SIG-M5 (cell line): Measurements from ENCODE around the gene IL17RD.

Experiments used
- DNase-seq: peaks from one replicate; lab custom pipeline; 2025; lab: John Stamatoyannopoulos, UW

Gene IL17RD

GRCh38 chr3:57158813-57159738, 6.1 kb downstream of the IL17RD start:
- no peak for DNase-seq

DNA sequence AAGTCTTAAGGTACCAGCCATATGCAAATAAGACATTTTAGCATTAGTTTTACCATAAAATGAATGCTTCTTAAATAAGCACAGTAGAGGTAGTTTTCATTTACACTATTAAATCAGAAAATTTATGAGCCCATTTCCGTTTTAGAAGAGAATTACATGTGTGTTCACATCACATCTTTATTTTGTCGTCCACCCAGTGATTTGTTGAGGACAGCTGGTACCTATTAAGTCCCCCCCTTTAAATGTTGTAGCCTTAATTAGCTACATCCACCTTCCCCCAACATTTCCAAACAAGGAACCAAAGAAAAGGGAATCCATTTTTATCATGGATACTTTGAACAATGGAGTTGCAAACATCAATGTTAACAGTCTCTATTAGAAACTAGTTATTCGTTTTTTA, 6.8 kb downstream of the IL17RD start:
- DNase-seq = no peak

GRCh38 chr3:57157545-57157944, 7.6 kb downstream of the IL17RD start:
- DNase-seq = no peak

DNA sequence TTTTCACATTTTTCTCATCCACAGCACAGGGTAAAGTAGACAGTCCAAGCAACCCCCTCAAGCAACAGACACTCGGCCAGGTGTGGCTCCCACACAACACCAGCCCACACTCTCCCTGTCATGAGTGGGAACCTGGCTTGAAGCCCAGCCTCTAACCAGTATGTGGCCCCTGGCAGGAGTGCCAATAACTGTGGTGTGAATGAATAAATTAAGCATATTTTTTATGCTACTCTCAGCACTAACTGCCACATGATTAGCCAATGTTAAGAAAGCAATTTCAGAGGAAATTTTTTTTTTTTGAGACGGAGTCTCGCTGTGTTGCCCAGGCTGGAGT, 9.9 kb downstream of the IL17RD start:
- DNase-seq = no peak

GRCh38 chr3:57154470-57155309, 10.5 kb downstream of the IL17RD start:
- DNase-seq = no peak

DNA sequence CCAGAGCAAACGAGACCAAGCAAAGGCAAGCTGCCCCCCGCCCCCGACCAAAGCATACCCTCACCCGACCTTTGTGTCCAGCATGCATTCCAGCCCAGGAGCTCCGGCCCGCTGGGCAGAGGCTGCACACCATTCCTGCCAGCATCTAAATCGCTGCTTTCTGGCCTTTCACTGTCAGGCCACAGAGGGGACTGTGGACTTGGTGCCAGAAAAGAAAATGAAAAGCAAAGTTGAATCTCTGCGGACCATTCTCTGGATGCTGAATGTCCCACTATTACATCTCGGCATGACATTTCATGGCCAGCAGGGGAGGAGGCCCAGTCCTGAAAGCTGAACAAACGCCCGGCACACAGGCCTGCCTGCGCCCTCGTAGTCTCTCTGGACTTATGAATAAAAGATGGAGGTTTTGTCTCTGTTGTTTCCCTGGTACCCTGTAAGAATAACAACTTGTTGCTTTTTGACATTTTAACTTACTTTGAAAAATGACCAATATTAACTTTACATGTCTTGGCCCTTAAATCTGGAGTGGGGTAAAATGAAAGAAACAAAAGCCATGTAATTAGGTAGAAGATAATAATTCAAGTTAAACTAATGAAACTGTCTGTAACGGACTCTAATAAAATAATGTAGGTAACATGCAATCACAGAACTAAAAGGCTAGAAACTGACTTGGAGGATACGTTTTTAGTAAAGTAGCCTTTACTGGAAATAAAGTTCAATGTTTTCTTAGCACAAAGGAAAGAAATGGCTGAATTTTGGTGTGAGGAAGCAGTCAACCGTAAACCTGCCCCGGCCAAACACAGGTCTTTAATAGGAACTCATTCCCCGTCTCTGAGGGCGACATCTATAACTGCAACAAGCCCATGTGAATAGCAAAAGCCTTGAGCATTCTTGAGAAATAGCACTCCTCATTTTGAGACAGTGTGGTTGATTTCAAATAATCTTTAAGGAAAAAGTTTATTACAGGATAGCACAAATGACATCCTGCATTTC, 12.7 kb downstream of the IL17RD start:
- no peak for DNase-seq

GRCh38 chr3:57151749-57152148, 13.4 kb downstream of the IL17RD start:
- no peak for DNase-seq

DNA sequence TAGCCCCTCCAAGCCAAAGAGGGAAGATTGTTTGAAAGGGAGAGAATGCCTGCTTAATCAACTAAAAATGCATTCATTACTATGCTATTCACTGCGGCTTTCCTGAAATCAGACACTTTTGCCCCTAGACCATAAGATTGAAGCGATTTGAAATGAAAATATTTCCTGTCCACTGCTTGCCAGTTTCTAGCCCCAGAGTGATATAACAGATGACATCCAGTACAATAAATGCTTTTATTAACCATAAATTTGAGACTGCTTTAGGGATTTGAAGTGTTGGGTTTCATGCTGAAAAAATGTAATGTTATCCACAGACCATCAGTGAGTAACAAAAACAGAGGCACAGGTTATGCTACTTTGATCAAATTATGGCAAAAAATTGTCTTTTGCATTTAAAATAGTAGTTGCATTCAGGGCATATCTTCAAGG, 14.1 kb downstream of the IL17RD start:
- DNase-seq = no peak

- DNase-seq = no peak
These were observed 15.0 kb downstream of the IL17RD start for GRCh38 chr3:57150113-57150581.

- DNase-seq = no peak
These were observed 18.1 kb downstream of the IL17RD start for GRCh38 chr3:57147071-57147470.

GRCh38 chr3:57145852-57146251, 19.3 kb downstream of the IL17RD start:
- no peak for DNase-seq

- no peak for DNase-seq
These were observed 20.2 kb downstream of the IL17RD start for GRCh38 chr3:57144952-57145351.

DNA sequence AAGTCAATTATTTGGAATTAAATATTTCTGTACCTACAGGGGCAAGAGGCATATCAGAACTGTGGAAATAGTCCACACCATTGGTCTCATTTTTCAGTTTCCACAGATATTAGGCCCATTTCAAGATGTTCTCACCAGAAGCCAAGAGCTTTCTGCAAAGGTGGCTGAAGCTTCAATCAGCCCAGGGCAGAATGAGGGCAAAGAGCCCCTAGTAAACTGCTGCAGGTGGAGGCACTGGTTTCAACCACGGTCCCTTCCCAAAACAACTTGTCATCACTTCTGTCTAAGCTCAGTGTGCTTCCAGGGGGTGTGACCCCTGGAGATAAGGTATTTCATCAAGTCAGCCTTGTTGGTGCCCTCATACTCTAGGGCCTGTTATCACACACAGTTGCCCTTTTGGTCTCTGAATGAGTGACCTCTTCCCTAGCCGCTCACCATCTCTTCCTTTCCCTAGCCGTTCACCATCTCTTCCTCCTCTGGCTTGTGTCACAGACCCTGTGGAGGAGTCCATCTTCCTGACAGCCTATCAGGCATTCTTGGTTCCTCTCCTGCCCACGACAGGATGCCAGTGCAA, 21.2 kb downstream of the IL17RD start:
- no peak for DNase-seq

- DNase-seq = no peak
These were observed 22.8 kb downstream of the IL17RD start for GRCh38 chr3:57142411-57142723.

DNA sequence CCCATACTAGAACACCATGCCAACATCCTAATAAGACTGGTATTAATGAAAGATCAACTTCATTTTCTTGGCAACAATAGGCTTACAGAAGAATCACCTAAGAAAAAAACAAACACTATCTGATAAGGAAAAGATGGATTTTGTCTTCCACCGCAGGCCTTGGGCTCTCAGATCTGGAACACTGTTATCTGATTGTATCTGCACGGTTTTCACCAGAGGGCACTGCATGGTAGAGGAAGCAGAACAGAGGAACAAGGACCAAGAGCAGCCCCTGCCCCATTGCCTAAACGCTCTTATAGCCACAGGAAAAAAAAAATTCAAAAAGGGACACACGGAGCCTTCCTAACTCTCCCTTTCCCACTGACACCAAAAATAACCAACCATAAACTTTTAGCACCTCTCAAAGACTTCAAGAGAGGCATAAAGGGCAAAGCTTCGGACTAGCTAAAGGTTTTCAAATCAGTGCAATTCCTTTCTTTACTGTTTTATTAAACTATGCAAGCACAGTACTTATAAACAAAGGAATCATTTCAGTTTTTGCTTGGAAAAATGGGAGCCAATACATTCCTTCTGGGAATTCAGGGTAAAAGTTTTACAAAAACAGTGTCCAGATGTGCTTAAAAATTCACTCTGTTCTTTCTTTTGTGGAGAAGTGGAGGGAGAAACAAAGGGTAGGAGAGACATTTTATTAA, 23.3 kb downstream of the IL17RD start:
- DNase-seq = no peak

GRCh38 chr3:57140894-57141293, 24.3 kb downstream of the IL17RD start:
- no peak for DNase-seq

- DNase-seq = no peak
These were observed 29.0 kb downstream of the IL17RD start for GRCh38 chr3:57135964-57136719.

GRCh38 chr3:57133157-57133556, 32.0 kb downstream of the IL17RD start:
- DNase-seq = no peak

GRCh38 chr3:57132674-57133073, 32.5 kb downstream of the IL17RD start:
- DNase-seq = no peak

DNA sequence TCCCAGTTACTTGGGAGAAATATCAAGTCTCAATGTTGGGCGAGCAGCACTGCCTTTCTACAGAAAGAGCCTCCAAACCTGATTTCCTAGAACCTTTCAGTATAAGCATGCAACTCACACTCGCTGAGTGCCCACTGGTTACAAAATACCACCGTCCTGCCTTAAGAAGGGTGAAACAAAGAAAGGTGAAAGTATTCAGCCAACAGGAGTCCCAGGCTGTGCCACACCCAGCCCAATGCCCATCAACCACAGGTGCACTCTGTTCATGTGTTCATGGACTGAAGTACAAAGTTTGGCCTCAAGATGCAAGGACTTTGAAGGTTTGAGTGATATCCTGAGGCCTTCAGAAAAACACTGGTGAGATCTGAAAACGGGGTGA, 34.0 kb downstream of the IL17RD start:
- DNase-seq = no peak
